Chondrocyte (in vitro differentiated cells): ENCODE results near the gene TMEM164. TPM values are rescaled to one million over a fixed set of nuclear protein-coding genes. Genes with fewer than 3 reads are reported as not detected.

Experiments used
- DNase-seq: peaks from one replicate; pipeline ENCODE4 v3.0.0; 2021; ENCODE audit warnings: mixed read lengths, low spot score
- H3K27ac Mint-ChIP-seq: one replicate; pipeline ENCODE4 v1.8.0; 2021; ENCODE audit warnings: mild to moderate bottlenecking, moderate library complexity, mixed read lengths; ENCODE audit not compliant: unreplicated experiment
- H3K27me3 Mint-ChIP-seq: 2 replicates; pipeline ENCODE4 v1.8.0; 2021; ENCODE audit warnings: low read depth, mixed read lengths
- H3K36me3 Mint-ChIP-seq: 2 replicates; pipeline ENCODE4 v1.8.0; 2021; ENCODE audit warnings: low read depth, mixed read lengths
- H3K4me1 Mint-ChIP-seq: 2 replicates; pipeline ENCODE4 v1.8.0; 2021; ENCODE audit warnings: low read depth, mild to moderate bottlenecking, mixed read lengths
- H3K4me3 Mint-ChIP-seq: one replicate; pipeline ENCODE4 v1.8.0; 2021; ENCODE audit warnings: mild to moderate bottlenecking, moderate library complexity, mixed read lengths; ENCODE audit not compliant: unreplicated experiment
- H3K9me3 Mint-ChIP-seq: 2 replicates; pipeline ENCODE4 v1.8.0; 2021; ENCODE audit warnings: low read depth, mixed read lengths
- CTCF ChIP-seq: fragments of 200-600 bp; sonication (generic); IDR thresholded peaks from 2 replicates; pipeline ENCODE4 v1.5.0; 2021; ENCODE audit warnings: antibody characterized with exemption, mild to moderate bottlenecking, moderate library complexity
- total RNA-seq: library from RNA; stranded (reverse); gene quantifications from 3 replicates; pipeline ENCODE4 v1.2.1, GENCODE V29; 2021

Gene TMEM164
- total RNA-seq, 1 donor from 2014 or later = 11.8 TPM

DNA sequence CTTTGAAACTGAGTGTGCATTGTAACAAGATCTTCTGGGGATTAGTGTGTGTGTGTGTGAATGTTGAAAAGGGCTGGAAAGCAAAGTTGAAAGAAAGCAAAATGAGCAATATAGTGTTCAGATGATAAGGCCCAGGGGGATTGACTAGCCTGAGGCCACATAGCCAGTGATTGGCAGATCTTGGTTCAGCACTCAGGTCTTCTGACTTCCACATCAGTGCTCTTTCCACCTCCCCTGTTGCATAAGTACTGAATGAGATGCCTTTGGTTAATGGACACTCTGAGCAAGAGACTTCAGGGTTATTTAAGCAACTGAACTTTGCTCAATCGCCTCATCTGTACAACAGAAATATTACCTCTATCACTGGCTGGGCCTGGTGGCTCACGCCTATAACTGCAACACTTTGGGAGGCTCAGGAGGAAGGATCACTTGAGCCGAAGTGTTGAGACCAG is 120.4 kb downstream of the TMEM164 start:
- no peaks in the 10 kb centered on the region for H3K27me3 Mint-ChIP-seq
- no peak for DNase-seq
- no peak overlapping the region for H3K4me3 Mint-ChIP-seq
- no peak overlapping the region for H3K27ac Mint-ChIP-seq
- no peaks in the 10 kb centered on the region for H3K9me3 Mint-ChIP-seq
- no peaks in the 10 kb centered on the region for H3K36me3 Mint-ChIP-seq
- no peaks in the 10 kb centered on the region for H3K4me1 Mint-ChIP-seq
- TF ChIP-seq CTCF = no peak

- Mint-ChIP-seq H3K4me3 (no peak overlapping the region), H3K36me3 (no peaks in the 10 kb centered on the region), H3K27ac (no peak overlapping the region), H3K4me1 (no peaks in the 10 kb centered on the region), H3K9me3 (no peaks in the 10 kb centered on the region), H3K27me3 (no peaks in the 10 kb centered on the region)
- no peak for DNase-seq
- TF ChIP-seq CTCF = peak; percentile 72
Measured at GRCh38 chrX:110125446-110126162, 122.7 kb downstream of the TMEM164 start.

DNA sequence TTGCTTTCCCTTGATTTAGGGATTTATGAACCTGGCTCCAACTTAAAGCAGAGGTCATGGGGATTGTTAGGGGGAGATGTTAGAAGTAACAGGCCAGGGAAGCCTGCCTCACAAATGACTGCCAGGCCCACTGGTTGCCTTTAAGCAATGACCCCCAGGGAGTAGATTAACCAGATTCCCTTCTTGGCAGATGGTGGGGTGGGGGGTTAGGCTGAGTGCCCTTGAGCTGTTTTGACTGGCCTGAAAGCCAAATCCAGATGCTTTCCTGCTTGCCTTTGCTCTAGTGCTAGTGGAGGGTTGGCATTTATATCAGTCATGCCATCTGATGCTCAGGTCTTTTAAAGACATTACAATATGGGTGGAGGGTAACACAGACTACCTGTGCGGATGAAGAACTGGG is 128.1 kb downstream of the TMEM164 start:
- no peak overlapping the region for H3K27ac Mint-ChIP-seq
- no peaks in the 10 kb centered on the region for H3K27me3 Mint-ChIP-seq
- TF ChIP-seq CTCF = no peak
- no peaks in the 10 kb centered on the region for H3K9me3 Mint-ChIP-seq
- no peaks in the 10 kb centered on the region for H3K36me3 Mint-ChIP-seq
- H3K4me1 Mint-ChIP-seq = no peaks in the 10 kb centered on the region
- no peak for DNase-seq
- H3K4me3 Mint-ChIP-seq = no peak overlapping the region

- H3K9me3 Mint-ChIP-seq = no peaks in the 10 kb centered on the region
Measured at GRCh38 chrX:110132450-110133114, 129.7 kb downstream of the TMEM164 start.

More at GRCh38 chrX:110132450-110133114, 129.7 kb downstream of the TMEM164 start:
- no peak for TF ChIP-seq CTCF
- H3K4me1 Mint-ChIP-seq = no peaks in the 10 kb centered on the region
- no peak for DNase-seq
- no peak overlapping the region for H3K27ac Mint-ChIP-seq
- H3K4me3 Mint-ChIP-seq = no peak overlapping the region
- no peaks in the 10 kb centered on the region for H3K36me3 Mint-ChIP-seq
- H3K27me3 Mint-ChIP-seq = no peaks in the 10 kb centered on the region
